Measurements from ENCODE around the gene C2CD2.
"Not testable (repeated sequence)": the region's sequence is repeated elsewhere in the genome, so short reads cannot be mapped to it uniquely, and the experiment has no call there.

C2CD2 gene

DNA sequence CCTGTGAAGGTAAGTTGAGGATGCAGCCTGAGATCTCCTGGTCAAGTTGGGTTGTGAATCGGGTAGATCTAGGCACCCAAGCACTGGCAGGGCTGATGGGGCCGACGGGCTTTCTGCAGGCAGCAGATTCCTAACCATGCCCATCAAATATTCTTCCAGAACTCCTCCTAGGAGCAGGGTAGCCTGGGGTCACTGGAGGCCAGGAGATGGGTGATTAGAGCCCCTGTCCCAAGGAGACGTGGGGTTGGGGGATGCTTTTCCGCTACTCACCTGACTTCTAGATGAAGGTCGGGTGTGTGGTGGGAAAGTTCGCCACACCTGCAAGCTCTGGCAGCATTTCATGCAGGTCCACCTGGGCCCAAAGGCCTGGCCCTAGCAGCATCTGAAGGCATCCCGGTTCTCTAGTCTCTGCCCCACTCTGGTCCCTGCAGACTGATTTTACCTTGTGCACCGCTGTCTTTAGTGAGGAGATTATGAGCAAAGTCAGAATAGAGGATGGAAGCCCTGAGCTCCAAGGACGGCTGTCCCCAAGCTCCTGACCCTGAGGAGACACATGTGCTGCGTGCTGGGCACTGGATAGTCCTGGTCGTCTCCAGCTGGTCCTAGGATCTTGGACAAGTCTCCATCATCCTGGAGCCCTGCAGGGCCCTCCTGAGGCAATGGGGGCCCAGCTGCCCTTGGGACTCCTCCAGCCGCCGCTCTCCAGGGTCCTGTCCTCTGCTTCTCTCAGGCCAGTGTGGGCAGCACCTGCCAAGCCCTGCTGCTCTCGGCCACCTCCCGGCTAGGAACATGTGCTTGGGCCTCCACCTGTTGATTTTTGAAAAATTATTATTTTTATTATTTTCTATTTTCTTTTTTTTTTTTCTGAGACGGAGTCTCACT, 21.8 kb upstream of the C2CD2 start:
- DNase-seq (ENCODE audit: low spot score): no peak

DNA sequence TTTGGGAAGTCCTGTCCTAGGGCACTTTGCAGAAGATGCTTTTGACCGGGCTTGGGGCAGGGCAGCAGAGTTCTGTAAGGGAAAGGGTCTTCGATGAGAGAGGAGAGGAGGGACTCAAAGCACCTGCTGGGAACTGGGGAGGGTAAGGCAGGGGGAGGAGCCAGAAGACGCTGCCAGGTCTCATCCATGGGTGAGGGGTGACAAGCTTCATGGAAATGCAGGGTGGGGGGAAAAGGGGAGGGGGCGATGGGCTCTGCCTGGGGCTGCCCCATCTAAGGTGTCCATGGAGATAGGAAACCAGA, 20.9 kb upstream of the C2CD2 start:
- no peak for DNase-seq (ENCODE audit: low spot score)
- no peak for FAIRE-seq

More for the DNA sequence above, 21.8 kb upstream of the C2CD2 start:
- FAIRE-seq: no peak

DNA sequence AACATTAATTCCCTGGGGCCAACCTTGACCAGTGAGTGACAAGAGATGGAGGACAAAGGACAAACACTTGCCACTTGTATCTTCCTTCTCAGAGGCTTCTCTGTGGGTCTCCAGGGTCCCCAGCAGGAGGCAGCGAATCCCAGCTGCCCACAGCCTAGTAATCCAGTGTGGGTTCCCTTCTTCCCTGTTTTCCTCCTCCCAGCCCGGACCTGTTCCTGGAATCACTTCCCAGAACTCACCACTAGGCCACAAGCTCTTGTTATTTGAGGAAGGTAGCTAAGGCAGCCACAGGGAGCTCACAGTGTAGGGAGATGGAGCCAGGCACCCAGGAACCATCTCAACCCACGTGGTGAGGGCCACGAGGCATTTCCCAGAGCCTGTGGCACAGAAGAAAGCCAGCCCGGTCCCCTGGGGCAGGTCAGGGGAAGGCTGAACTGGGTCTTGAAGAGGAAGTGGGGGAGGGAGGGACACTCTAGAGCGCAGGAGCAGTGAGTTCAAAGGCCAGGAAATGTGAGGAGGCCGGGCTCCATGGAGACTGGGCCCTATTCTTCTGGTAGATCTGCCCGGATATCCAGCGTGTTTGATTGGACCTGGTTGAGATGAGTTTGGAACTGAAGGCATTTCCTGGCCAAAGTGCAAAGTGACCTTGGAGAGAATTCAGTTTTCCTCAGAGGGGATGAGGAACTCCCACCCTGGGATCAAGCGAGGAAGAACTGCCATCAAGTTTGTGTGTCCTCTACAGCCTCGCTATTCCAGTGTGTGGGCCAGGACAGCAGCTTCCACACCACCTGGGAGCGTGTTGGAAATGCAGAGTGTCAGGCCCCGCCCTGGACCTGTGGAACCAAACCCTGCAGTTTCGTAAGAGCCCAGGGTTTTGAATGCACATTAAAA, 20.3 kb upstream of the C2CD2 start:
- DNase-seq (ENCODE audit: low spot score) (no peak), FAIRE-seq (no peak)

DNA sequence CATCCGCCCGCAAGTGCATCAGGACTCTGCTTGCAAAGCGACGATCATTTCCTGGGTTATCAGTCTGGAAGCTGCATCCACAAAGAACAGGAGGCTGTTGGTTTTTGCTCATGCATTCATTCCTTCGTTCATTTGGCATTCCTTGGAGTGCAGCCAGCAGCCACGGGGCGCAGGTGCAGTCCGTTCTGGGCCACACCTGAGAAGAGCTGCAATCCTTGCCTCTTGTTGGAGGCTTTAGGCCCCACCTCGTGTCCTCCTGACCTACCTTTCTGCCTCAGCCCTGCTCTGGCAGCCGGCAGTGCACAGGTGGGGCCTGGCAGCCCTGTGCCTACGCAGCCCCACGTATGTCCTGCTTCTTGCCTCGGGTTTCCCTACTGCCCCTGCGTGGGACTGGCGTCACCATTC, 19.6 kb upstream of the C2CD2 start:
- FAIRE-seq (no peak), DNase-seq (ENCODE audit: low spot score) (no peak)

DNA sequence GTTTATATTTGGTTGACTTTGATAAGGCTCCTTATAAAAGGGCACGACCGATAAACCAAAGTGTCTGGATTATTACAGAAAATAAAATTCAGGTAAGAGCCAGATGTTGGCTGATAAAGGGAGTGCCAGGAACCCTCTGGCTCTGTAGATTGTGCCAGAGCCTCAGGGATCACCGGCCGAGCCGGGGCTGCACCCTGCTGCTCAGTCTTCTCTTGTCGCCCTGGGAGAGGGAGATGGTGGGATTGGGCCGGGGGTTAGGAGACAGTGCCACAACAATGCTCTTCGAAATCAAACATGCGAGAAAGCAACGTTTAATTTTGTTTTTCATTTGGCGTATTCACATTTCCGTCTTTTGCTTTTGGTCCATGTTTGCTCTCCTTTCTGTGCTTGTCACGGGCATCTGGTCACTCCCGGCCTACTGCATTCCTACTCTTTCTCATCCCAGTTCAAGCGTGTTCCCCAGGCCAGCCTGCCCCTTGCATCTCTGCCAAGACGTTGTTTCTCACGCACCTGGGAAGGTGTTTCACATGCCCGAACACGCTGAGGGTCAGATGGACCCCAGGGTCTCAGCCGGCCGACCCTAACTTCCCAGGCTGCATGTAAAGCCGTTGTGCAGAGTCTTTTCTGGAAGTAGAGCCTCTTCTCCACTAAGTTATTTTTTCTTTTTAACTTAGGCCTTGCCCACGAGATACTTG, 18.8 kb upstream of the C2CD2 start:
- FAIRE-seq (no peak), DNase-seq (ENCODE audit: low spot score) (no peak)

DNA sequence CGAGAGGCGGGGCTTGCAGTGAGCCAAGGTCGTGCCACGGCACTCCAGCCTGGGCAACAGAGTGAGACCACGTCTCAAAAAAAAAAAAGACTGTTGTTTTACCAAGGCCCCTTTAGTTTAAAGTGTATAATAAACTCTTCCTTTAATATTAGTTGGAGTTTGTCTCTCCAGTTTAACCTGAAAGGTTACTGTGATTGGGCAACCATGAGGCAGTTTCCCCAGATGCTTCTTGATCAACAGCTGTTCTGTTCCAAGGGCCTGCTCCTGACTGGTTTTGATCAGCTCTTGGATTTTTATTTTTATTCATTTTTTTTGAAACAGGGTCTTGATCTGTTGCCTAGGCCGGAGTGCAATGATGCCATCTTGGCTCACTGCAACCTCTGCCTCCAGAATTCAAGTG, 18.1 kb upstream of the C2CD2 start:
- FAIRE-seq: no peak

DNA sequence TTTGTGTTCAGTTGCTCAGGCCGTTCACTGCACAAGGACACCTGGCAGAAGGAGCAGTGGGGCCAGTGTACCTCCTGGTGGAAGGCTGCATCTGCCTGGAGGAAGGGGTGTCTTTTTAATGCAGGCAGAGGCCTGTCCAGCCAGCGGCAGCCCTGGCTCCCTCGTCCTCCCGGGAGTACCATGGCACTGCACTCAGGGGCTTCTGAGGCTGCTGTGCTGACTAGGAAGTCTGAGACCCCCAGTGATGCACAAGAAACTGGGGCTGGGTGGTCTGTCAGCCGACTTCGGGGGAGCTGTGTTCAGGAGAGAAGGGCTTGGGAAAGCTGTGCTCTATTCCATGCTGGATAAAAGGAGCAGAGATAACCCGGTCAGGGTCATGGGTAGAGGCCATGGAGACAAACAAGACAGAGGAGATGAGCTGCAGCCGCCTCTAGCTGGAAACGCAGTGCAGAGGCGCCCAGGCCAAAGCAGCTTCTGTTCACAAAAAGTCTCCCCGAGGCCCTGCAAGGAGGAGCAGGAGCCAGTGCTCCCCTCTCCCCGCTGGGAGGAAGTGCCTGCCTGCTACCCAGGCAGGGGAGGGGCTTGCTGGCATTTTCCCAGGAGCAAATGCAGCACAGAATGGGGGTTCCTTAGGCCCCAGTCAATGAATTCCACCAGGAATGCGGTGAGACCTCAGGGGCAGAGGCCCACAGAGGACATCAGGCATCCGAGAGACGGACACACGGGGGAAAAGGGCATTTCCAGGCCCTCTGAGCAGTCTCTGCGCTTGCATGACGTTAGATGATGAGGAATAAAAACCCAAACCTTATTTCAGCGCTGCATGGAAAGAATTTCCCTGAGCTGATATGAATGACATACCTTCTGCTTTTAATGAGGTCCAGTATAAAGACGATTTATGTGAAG, 17.2 kb upstream of the C2CD2 start:
- DNase-seq (ENCODE audit: low spot score): no peak
- FAIRE-seq: no peak

More for the DNA sequence above, 18.1 kb upstream of the C2CD2 start:
- DNase-seq (ENCODE audit: low spot score): no peak

DNA sequence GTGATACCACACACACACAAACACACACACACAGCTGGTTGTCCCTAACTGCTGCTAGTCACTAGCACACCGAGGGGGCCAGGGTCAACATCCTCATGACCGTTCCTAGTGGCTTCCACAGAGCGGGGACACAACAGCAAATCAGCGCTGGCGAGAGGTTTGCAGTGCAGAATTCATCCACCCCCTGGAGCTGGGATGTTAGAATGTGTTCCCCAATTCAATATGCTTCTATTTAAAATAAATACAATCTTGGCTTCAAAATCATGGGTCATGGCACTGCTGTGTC, 16.2 kb upstream of the C2CD2 start:
- FAIRE-seq (peak; percentile 48), DNase-seq (ENCODE audit: low spot score) (no peak)

DNA sequence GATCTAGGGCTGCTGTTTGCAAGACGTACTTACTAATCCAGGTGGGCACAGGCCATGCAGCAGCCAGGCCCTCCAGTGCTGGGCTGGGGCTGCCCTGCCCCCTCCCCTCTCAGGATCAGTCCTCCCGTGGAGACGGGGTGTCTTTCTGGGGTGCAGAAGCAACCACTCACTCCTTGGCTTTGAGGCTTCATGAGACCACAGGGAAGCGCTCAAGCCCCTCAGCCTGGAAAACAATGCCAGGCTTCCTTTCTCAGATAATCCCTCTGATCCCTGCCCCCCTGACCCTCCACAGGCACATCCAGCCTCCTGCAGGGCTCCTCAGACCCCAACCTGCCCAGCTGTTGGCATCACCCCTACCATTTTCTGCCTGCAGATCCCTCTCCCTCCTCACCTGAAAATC, 13.9 kb upstream of the C2CD2 start:
- FAIRE-seq: no peak
- DNase-seq (ENCODE audit: low spot score): no peak

DNA sequence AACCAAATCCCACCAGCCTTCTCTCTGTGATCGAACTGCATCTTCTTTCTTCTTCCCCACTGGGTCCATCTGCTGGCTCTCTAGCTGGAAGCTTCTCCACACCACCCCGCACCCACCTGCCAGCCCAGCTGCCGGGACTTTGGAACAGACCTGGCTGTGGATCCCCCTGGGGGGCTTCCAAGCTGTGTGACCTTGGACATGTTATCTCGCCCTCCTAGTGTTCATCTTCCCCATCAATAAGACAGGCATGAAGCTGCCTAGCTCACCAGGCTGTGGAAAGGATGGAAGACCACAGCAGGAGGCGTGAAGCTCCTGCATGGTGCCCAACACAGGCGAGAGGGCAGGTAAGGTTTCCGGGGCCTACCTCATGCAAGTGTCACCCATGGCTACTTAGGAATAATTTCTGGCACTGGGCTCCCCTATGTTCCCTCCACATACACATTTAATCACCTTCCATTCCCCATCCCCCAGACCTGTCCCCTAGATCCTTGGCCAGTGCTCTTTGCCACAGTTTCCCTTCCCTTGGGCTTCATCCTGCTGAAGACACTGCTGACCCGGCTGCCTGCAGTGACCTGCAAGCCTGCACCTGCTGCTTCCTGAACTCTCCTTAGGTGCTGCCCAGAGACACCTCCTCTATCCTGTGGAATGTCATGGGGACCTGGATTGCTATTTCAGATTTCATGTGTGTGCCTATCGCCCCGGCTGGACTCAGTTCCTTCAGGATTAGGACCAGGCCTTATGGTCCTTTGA, 13.2 kb upstream of the C2CD2 start:
- DNase-seq (ENCODE audit: low spot score) (no peak), FAIRE-seq (no peak)

DNA sequence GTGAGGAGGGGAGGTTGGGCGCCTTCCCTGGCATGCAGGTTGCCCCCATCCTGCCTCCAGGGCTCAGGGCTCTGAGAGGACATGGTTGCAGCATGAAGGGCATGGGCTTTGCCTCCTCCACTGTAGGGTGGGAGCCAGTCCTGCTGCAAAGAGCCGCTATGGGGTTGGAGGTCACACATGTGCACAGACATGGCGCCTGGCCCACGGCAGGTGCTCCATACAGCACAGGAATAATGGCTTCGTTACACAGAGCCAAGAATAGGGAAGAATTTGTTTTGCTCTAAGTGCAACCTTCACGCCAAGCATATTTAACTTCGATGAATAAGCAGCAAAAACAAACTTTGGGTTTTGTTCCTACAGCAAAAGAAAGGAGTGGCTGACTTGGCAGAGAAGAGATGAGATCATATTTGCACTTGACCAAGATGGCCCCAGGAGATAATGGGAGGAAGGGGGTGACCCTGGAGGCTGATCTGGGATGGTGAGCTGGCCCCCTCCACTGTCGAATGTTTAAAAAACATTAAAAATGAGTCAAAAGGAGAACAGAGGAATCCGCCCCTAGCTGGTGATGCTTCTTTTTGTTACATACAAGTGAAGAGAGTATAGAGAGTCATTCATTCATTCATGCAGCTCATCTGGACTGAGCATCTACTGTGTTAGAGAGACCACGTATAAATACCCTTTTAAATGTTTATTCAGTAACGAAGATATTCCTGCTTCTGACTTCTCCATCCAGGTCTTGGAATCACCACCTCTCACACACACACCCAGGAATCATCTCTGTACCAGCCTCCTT, 12.4 kb upstream of the C2CD2 start:
- DNase-seq (ENCODE audit: low spot score) (no peak), FAIRE-seq (no peak)

DNA sequence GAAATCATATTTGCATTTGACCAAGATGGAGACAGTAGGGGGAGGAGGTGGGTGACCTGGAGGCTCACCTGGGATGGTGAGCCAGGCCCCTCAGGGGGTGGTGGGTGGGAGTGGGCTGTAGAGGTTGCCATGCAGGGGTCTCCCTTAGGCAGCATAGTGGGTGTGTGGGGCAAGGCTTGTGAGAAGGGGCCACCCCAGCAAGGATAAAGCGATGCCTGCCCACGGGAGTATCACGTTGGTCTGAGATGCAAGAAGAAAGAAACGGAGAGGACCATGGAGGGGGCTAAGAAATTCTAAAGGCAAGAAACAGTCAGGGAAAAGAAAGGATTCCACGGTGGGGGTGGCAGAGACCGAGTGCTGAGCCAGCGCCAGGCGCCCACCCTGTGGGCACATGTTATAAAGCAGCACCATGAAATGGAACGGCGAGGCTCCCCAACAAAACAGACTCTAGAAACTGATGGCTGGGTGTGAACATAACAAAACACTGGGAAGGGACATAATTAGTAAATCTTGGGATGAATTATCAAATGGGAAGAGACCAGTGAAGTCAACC, 11.7 kb upstream of the C2CD2 start:
- no peak for FAIRE-seq
- DNase-seq (ENCODE audit: low spot score): no peak

DNA sequence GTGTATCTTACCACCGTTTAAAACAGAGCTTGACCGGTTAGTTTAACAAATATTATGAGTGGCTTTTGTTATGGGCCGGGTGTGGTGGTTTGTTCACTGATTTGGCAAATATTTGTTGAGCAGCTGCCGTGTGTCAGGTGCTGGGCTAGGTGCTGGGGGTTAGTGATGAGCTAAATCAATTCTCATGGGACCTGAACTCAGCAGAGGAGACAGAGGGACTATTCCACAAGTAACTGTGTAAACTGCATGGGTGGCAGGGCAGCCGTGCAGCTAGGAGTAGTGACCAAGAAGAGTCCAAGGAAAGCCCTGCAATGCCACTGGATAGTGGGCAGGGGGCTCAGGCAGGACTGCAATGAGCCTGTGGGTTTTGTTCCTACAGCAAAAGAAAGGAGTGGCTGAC, 11.2 kb upstream of the C2CD2 start:
- FAIRE-seq (no peak), DNase-seq (ENCODE audit: low spot score) (no peak)

DNA sequence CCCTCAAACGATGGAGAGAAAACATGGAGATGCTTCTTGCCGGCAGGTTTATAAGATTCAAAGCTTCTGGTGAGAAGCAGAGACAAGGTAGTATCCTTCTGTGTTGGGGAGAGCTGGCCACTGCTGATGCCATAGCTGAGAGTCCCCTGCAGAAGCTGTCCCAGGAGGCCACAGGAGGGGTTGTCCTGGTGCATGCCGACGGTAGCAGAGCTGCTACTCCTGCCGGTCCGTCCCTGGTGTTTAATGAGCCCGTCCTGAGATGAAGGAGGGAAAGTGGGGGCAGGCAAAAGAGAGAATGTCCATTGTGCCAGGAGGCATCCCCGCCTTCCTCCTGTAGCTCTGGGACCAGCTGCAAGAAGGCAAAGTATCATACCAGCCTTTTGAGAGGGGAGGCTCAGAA, 10.4 kb upstream of the C2CD2 start:
- FAIRE-seq: no peak
- no peak for DNase-seq (ENCODE audit: low spot score)

DNA sequence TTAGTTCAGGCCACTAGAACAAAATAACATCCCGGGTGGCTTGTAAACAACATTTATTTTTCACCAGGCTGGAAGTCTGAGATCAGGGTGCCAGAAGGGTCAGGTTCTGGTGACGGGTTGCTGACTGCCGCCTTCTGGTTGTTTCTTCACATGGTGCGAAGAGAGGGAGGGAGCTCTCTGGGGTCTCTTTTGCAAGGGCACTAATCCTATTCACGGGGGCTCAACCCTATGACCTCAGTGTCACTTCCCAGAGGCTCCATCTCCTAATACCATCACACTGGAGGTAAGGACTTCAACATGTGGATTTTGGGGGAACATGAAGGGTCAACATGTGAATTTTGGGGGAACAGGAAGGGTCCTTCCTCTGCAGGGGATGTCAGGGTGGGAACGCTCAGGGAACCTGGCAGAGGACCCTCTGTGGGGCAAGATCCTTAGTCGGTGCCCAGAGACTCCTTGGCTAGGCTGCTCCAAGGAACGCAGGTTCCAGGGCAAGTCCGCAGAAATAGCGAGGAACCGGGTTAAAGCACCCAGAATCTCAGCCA, 8.7 kb upstream of the C2CD2 start:
- no peak for FAIRE-seq

DNA sequence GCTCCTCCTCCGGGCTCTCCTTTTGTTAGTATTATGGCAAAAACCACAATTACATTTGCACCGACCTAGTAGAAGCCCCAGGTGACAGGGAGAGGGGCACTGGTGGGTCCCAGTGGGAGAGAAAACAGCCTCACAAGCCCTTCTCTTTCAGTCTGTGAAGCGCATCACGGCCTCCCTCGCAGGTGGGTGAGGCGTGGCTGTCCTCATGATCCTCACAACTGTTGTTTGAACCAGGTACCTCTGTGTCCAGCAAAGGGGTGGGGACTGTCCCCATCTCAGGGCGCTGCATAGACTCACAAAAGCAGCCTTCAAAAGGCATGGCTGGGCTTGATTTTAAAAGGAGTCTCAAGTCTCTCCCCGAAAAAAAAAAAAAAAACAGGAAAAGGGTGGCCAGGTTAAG, 7.9 kb upstream of the C2CD2 start:
- no peak for FAIRE-seq
- DNase-seq (ENCODE audit: low spot score): no peak

More for the DNA sequence above, 8.7 kb upstream of the C2CD2 start:
- DNase-seq (ENCODE audit: low spot score): no peak

DNA sequence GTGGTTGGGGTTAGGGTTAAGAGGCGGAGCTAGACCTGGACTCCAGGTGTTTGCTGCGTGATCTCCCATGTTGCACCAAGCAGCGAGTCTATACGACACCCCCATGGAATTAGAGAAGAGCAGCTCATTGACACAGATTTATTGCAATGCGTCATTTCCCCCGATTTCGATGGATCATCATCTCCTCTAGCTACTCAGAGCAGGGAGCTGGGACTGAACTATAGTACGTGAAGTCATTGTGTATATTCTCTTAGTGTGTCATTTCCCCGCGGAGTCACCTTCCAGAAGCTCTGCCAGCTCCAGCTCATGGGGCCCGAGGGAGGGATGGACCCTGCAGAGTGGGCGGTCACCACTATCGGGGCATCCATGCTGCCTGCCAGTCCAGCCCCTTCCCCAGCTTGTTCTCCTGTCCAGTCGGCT, 7.5 kb upstream of the C2CD2 start:
- no peak for FAIRE-seq
- no peak for DNase-seq (ENCODE audit: low spot score)

DNA sequence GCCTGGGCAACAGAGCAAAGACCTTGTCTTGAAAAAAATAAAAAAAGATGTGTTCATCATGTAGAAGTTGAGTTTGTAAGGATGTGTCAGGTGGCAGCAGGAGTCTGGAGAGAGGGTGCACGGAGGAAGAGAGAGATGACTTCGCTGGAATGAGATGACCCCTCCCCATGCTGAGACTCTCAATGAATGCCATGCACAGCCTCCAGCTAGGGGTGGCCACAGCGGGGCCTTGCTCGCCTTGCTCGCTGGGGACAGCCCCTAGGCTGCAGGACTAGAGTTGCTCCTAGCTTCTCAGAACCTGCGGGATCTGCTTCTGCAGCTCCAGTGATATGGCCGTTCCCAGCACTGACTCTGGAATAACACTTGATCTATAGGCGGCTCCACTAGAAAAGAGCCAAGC, 6.6 kb upstream of the C2CD2 start:
- FAIRE-seq (no peak), DNase-seq (ENCODE audit: low spot score) (no peak)

DNA sequence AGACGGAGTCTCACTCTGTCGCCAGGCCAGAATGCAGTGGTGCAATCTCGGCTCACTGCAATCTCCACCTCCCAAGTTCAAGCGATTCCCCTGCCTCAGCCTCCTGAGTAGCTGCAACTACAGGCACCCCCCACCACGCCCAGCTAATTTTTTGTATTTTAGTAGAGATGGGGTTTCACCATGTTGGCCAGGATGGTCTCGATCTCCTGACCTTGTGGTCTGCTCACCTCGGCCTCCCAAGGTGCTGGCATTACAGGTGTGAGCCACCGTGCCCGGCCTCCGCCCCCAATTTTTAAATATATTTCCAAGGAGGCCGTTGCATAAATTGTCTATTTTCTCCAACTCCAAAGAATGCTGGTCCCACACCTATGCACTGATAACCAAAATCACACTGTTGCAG, 5.9 kb upstream of the C2CD2 start:
- FAIRE-seq; DNase-seq (ENCODE audit: low spot score): not testable (repeated sequence)
